ENCODE results near the gene SIRT3. TPM values are rescaled to one million over a fixed set of nuclear protein-coding genes. Genes with fewer than 3 reads are reported as not detected.

The SIRT3 gene
- polyA plus RNA-seq, 1 donor (not counting 4 experiments of a cell fraction or from before 2014, with no cell fraction given), result 12.6 TPM

- H3K4me2 ChIP-seq (ENCODE audit: control insufficient read depth, extremely low read depth, insufficient read depth, low read depth, low read length), result no peak overlapping the region
- peaks cover 4% of the 10 kb centered on the region for H3K79me2 ChIP-seq (ENCODE audit: control insufficient read depth, insufficient read depth, low read length)
- H3K9me3 ChIP-seq (ENCODE audit: control insufficient read depth, low read depth, low read length), result no peaks in the 10 kb centered on the region
- H3K4me3 ChIP-seq (ENCODE audit: control insufficient read depth in 2 of 3, extremely low read depth in 1 of 3, insufficient read depth in 2 of 3, low read depth in 1 of 3, low read length in 3 of 3), result no peak overlapping the region
- H3K36me3 ChIP-seq (ENCODE audit: control insufficient read depth in 2 of 2, extremely low read depth in 1 of 2, insufficient read depth in 2 of 2, low read length in 2 of 2), result peaks cover 35 to 58% of the 10 kb centered on the region in 2 experiments
- FAIRE-seq (no peak), DNase-seq (ENCODE audit: low read depth, low spot score) (no peak)
- no peaks in the 10 kb centered on the region for H3K27me3 ChIP-seq (ENCODE audit: control insufficient read depth, extremely low read depth, insufficient read depth, low read length)
- dilution Hi-C loops (cut with MboI; ENCODE audit: extremely low pct_ligation_motif_present, low sequenced_read_pairs), result no loop called here
- no peaks in the 10 kb centered on the region for H4K20me1 ChIP-seq (ENCODE audit: control insufficient read depth, extremely low read depth, insufficient read depth, low read length)
- H3K4me1 ChIP-seq (ENCODE audit: control insufficient read depth, extremely low read depth, insufficient read depth, low read length), result no peaks in the 10 kb centered on the region
- no peak for TF ChIP-seq EZH2 (IDR thresholded peaks at IDR 0.05; ENCODE audit: low read length)
- no peak overlapping the region for H3K27ac ChIP-seq (ENCODE audit: control insufficient read depth, insufficient read depth, low read length)
- H3K9ac ChIP-seq (ENCODE audit: control insufficient read depth, extremely low read depth, insufficient read depth, low read length), result no peak overlapping the region
- no peak overlapping the region for H2AFZ ChIP-seq (ENCODE audit: control insufficient read depth, low read length)
- no peaks in the 10 kb centered on the region for H3K9me1 ChIP-seq (ENCODE audit: control insufficient read depth, extremely low read depth, insufficient read depth, low read length)
Observed at GRCh38 chr11:249062-249461, 12.9 kb upstream of the SIRT3 start.

- no peak overlapping the region for H3K4me3 ChIP-seq (ENCODE audit: control insufficient read depth in 2 of 3, extremely low read depth in 1 of 3, insufficient read depth in 2 of 3, low read depth in 1 of 3, low read length in 3 of 3)
- no peak overlapping the region for H3K9ac ChIP-seq (ENCODE audit: control insufficient read depth, extremely low read depth, insufficient read depth, low read length)
- DNase-seq (ENCODE audit: low read depth, low spot score), result no peak
- no peak overlapping the region for H3K27ac ChIP-seq (ENCODE audit: control insufficient read depth, insufficient read depth, low read length)
- H3K36me3 ChIP-seq (ENCODE audit: control insufficient read depth in 2 of 2, extremely low read depth in 1 of 2, insufficient read depth in 2 of 2, low read length in 2 of 2), result peaks cover 27 to 56% of the 10 kb centered on the region in 2 experiments
- no peaks in the 10 kb centered on the region for H3K9me1 ChIP-seq (ENCODE audit: control insufficient read depth, extremely low read depth, insufficient read depth, low read length)
- no peaks in the 10 kb centered on the region for H3K9me3 ChIP-seq (ENCODE audit: control insufficient read depth, low read depth, low read length)
- no peak overlapping the region for H3K4me2 ChIP-seq (ENCODE audit: control insufficient read depth, extremely low read depth, insufficient read depth, low read depth, low read length)
- peaks cover 34% of the 10 kb centered on the region for H3K79me2 ChIP-seq (ENCODE audit: control insufficient read depth, insufficient read depth, low read length)
- no peak for TF ChIP-seq CTCF (optimal IDR thresholded peaks at IDR 0.05 in 1 of 3, IDR thresholded peaks at IDR 0.05 in 1 of 3, conservative IDR thresholded peaks at IDR 0.05 in 1 of 3; ENCODE audit: extremely low read depth in 1 of 3, insufficient read depth in 2 of 3, low read length in 3 of 3)
- no peak for TF ChIP-seq EZH2 (IDR thresholded peaks at IDR 0.05; ENCODE audit: low read length)
- no peak for FAIRE-seq
- no peaks in the 10 kb centered on the region for H4K20me1 ChIP-seq (ENCODE audit: control insufficient read depth, extremely low read depth, insufficient read depth, low read length)
- H2AFZ ChIP-seq (ENCODE audit: control insufficient read depth, low read length), result no peak overlapping the region
- no peaks in the 10 kb centered on the region for H3K27me3 ChIP-seq (ENCODE audit: control insufficient read depth, extremely low read depth, insufficient read depth, low read length)
- dilution Hi-C loops (cut with MboI; ENCODE audit: extremely low pct_ligation_motif_present, low sequenced_read_pairs), result no loop called here
- no peaks in the 10 kb centered on the region for H3K4me1 ChIP-seq (ENCODE audit: control insufficient read depth, extremely low read depth, insufficient read depth, low read length)
Observed at GRCh38 chr11:244376-244775, 8.2 kb upstream of the SIRT3 start.

DNA sequence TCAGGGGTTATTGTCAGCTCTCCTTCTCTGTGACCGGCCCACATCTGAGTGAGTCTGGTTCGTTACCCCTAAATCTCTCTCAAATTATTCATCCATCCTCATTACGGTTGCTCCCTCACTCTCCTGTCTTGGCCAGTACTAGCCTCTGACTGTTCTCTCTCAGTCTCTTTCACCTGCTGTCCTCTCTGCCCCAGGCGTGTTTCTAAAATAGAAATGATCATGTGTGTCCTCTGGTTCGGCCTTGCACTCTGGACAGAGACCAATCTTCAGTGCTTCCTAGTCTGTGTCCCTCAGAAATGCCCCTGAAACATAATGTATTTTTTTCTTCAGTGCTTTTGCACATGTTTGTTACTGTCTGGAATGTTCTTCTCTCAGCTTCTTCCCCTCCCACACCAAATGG lies 5.5 kb upstream of the SIRT3 start:
- DNase-seq (ENCODE audit: low read depth, low spot score) (no peak), FAIRE-seq (no peak)
- Histone ChIP-seq H3K4me1 (ENCODE audit: control insufficient read depth, extremely low read depth, insufficient read depth, low read length) (peaks cover 7% of the 10 kb centered on the region), H3K36me3 (ENCODE audit: control insufficient read depth in 2 of 2, extremely low read depth in 1 of 2, insufficient read depth in 2 of 2, low read length in 2 of 2) (peaks cover 23 to 47% of the 10 kb centered on the region in 2 experiments), H3K9ac (ENCODE audit: control insufficient read depth, extremely low read depth, insufficient read depth, low read length) (no peak overlapping the region), H3K9me3 (ENCODE audit: control insufficient read depth, low read depth, low read length) (no peaks in the 10 kb centered on the region), H2AFZ (ENCODE audit: control insufficient read depth, low read length) (no peak overlapping the region), H3K9me1 (ENCODE audit: control insufficient read depth, extremely low read depth, insufficient read depth, low read length) (no peaks in the 10 kb centered on the region), H3K27me3 (ENCODE audit: control insufficient read depth, extremely low read depth, insufficient read depth, low read length) (no peaks in the 10 kb centered on the region), H3K4me3 (ENCODE audit: control insufficient read depth in 2 of 3, extremely low read depth in 1 of 3, insufficient read depth in 2 of 3, low read depth in 1 of 3, low read length in 3 of 3) (no peak overlapping the region), H3K79me2 (ENCODE audit: control insufficient read depth, insufficient read depth, low read length) (peaks cover 60% of the 10 kb centered on the region), H3K27ac (ENCODE audit: control insufficient read depth, insufficient read depth, low read length) (no peak overlapping the region), H4K20me1 (ENCODE audit: control insufficient read depth, extremely low read depth, insufficient read depth, low read length) (no peaks in the 10 kb centered on the region), H3K4me2 (ENCODE audit: control insufficient read depth, extremely low read depth, insufficient read depth, low read depth, low read length) (no peak overlapping the region)
- dilution Hi-C loops (cut with MboI; ENCODE audit: extremely low pct_ligation_motif_present, low sequenced_read_pairs), result no loop called here
- TF ChIP-seq CTCF (optimal IDR thresholded peaks at IDR 0.05 in 1 of 3, IDR thresholded peaks at IDR 0.05 in 1 of 3, conservative IDR thresholded peaks at IDR 0.05 in 1 of 3; ENCODE audit: extremely low read depth in 1 of 3, insufficient read depth in 2 of 3, low read length in 3 of 3), result no peak
- no peak for TF ChIP-seq EZH2 (IDR thresholded peaks at IDR 0.05; ENCODE audit: low read length)

All from keratinocyte (primary cell).